ENCODE data around the gene IPO7.

- TF ChIP-seq, protein P1, sequence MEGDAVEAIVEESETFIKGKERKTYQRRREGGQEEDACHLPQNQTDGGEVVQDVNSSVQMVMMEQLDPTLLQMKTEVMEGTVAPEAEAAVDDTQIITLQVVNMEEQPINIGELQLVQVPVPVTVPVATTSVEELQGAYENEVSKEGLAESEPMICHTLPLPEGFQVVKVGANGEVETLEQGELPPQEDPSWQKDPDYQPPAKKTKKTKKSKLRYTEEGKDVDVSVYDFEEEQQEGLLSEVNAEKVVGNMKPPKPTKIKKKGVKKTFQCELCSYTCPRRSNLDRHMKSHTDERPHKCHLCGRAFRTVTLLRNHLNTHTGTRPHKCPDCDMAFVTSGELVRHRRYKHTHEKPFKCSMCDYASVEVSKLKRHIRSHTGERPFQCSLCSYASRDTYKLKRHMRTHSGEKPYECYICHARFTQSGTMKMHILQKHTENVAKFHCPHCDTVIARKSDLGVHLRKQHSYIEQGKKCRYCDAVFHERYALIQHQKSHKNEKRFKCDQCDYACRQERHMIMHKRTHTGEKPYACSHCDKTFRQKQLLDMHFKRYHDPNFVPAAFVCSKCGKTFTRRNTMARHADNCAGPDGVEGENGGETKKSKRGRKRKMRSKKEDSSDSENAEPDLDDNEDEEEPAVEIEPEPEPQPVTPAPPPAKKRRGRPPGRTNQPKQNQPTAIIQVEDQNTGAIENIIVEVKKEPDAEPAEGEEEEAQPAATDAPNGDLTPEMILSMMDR (IDR thresholded peaks at IDR 0.05): no peak
- TF ChIP-seq POLR2AphosphoS5 (IDR thresholded peaks at IDR 0.05) (no peak), EP300 (IDR thresholded peaks at IDR 0.05) (no peak), POLR2A (IDR thresholded peaks at IDR 0.05) (no peak)
Observed at GRCh38 chr11:9455722-9456121, 71.3 kb downstream of the IPO7 start.
